ENCODE data around the gene PSMA4.

- no peak for TF ChIP-seq POLR2A (IDR thresholded peaks at IDR 0.05)
- TF ChIP-seq CTCF (IDR thresholded peaks at IDR 0.05) = no peak
Measured at GRCh38 chr15:78536134-78536533, 4.1 kb upstream of the PSMA4 start.
